ENCODE data around the gene CCDC38. TPM values are rescaled to one million over a fixed set of nuclear protein-coding genes. Genes with fewer than 3 reads are reported as not detected.

The CCDC38 gene
- total and polyA plus RNA-seq, 4 donors: 0.46 to 1.4 (median 0.93) TPM

DNA sequence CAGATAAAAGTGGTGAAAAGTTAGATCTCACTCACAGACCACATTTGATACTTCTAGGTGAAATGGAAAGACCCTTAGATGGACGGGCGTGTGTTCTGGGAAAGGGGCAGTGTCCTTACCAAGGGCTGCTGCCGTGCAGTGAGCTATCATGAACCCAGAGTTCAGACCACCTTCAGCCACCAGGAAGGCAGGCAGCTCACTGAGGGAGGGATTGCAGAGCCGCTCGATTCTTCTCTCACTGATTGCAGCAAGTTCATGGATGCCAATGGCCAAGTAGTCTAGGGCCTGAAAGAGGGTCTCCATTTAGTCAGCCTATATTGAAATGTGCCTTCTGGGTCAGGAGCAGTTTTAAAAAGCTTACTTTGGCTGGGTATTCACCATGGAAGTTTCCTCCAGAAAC, 38.0 kb upstream of the CCDC38 start:
- TF ChIP-seq FOXA1 (IDR thresholded peaks at IDR 0.05): no peak
- TF ChIP-seq, protein P1, sequence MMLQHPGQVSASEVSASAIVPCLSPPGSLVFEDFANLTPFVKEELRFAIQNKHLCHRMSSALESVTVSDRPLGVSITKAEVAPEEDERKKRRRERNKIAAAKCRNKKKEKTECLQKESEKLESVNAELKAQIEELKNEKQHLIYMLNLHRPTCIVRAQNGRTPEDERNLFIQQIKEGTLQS (IDR thresholded peaks at IDR 0.05): no peak
- TF ChIP-seq RAD21 (IDR thresholded peaks at IDR 0.05): no peak
- TF ChIP-seq, protein P2, sequence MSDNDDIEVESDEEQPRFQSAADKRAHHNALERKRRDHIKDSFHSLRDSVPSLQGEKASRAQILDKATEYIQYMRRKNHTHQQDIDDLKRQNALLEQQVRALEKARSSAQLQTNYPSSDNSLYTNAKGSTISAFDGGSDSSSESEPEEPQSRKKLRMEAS (IDR thresholded peaks at IDR 0.05): no peak
- no peak for TF ChIP-seq SP1 (IDR thresholded peaks at IDR 0.05)
- no peak for TF ChIP-seq HNF4A (conservative IDR thresholded peaks at IDR 0.05)
- no peak for TF ChIP-seq JUND (IDR thresholded peaks at IDR 0.05)
- Histone ChIP-seq H3K27me3 (ENCODE audit: control insufficient read depth in 4 of 4, insufficient read depth in 4 of 4, low read length in 3 of 4) (no peaks in the 10 kb centered on the region), H3K9me3 (ENCODE audit: control insufficient read depth in 4 of 4, low read length in 3 of 4) (no peaks in the 10 kb centered on the region), H3K36me3 (ENCODE audit: control insufficient read depth in 4 of 4, insufficient read depth in 3 of 4, low read depth in 1 of 4, low read length in 3 of 4) (peaks cover 2 to 45% (median 31%) of the 10 kb centered on the region in 4 donors), H3K4me1 (ENCODE audit: control insufficient read depth in 4 of 4, insufficient read depth in 4 of 4, low read length in 3 of 4) (peaks cover 4 to 33% (median 26%) of the 10 kb centered on the region in 4 donors), H3K4me3 (ENCODE audit: low read depth in 1 of 3, low read length in 3 of 3) (no peak overlapping the region), H3K9ac (ENCODE audit: low read depth in 1 of 2, low read length in 2 of 2) (no peak overlapping the region), H3K27ac (ENCODE audit: low read depth in 1 of 2, low read length in 2 of 2) (no peak overlapping the region)
- WGBS: 95% methylated on average over 5 of the region's 5 CpGs
- no peak for DNase-seq (ENCODE audit: low spot score)

DNA sequence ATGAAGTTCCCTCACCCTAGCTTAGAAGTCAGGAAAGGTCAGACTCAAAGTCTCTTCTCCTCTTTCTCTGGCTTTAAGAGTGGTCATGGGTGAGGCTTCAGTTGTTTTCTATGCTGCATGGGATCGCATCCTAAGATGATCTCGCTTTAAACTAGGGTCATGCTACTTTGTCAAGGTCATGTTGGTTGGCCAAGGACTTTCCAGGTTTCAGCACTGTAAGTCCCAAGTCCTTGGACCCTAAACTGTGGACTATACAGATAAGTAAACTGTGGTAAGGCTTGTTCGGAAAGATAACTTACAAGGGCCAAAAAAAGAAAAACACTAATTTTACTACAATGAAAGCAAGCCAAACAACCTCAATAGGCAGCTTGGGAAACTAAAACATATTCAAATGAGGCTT, 36.4 kb upstream of the CCDC38 start:
- Histone ChIP-seq H3K27me3 (ENCODE audit: control insufficient read depth in 4 of 4, insufficient read depth in 4 of 4, low read length in 3 of 4) (no peaks in the 10 kb centered on the region), H3K4me1 (ENCODE audit: control insufficient read depth in 4 of 4, insufficient read depth in 4 of 4, low read length in 3 of 4) (peaks cover 4 to 38% (median 27%) of the 10 kb centered on the region in 4 donors), H3K9ac (ENCODE audit: low read depth in 1 of 2, low read length in 2 of 2) (no peak overlapping the region), H3K27ac (ENCODE audit: low read depth in 1 of 2, low read length in 2 of 2) (no peak overlapping the region), H3K36me3 (ENCODE audit: control insufficient read depth in 4 of 4, insufficient read depth in 3 of 4, low read depth in 1 of 4, low read length in 3 of 4) (peaks cover 2 to 46% (median 31%) of the 10 kb centered on the region in 4 donors), H3K4me3 (ENCODE audit: low read depth in 1 of 3, low read length in 3 of 3) (no peak overlapping the region), H3K9me3 (ENCODE audit: control insufficient read depth in 4 of 4, low read length in 3 of 4) (no peaks in the 10 kb centered on the region)
- TF ChIP-seq HNF4A (conservative IDR thresholded peaks at IDR 0.05) (peak; percentile 34 to 66), TAF1 (conservative IDR thresholded peaks at IDR 0.05) (no peak), SP1 (IDR thresholded peaks at IDR 0.05) (no peak)
- TF ChIP-seq, protein P1 (IDR thresholded peaks at IDR 0.05): no peak
- 78% methylated on average over 3 of the region's 3 CpGs for WGBS
- DNase-seq (ENCODE audit: low spot score): no peak

DNA sequence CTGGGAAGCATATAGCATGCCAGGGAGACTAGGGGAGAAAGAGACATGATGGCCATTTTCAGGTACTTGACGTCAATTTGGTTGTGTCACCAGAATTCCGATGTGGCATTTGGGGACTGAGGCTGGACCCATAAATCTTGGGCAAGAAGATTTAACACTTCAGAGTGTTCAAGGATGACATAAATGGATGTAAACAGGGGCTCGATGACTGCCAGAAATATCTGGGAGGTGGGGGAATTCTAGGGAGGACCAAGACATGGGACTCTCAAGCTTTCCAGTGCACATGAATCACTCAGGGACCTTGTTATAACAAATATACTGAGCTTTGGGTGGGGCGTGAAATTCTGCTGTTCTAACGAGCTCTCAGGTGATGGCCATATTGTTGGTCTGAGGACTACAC, 35.9 kb upstream of the CCDC38 start:
- WGBS: 95% methylated on average over 5 of the region's 5 CpGs
- Histone ChIP-seq H3K4me1 (ENCODE audit: control insufficient read depth in 4 of 4, insufficient read depth in 4 of 4, low read length in 3 of 4) (peaks cover 4 to 37% (median 25%) of the 10 kb centered on the region in 4 donors), H3K4me3 (ENCODE audit: low read depth in 1 of 3, low read length in 3 of 3) (no peak overlapping the region), H3K27ac (ENCODE audit: low read depth in 1 of 2, low read length in 2 of 2) (no peak overlapping the region), H3K9ac (ENCODE audit: low read depth in 1 of 2, low read length in 2 of 2) (no peak overlapping the region), H3K9me3 (ENCODE audit: control insufficient read depth in 4 of 4, low read length in 3 of 4) (no peaks in the 10 kb centered on the region), H3K27me3 (ENCODE audit: control insufficient read depth in 4 of 4, insufficient read depth in 4 of 4, low read length in 3 of 4) (no peaks in the 10 kb centered on the region), H3K36me3 (ENCODE audit: control insufficient read depth in 4 of 4, insufficient read depth in 3 of 4, low read depth in 1 of 4, low read length in 3 of 4) (peaks cover 2 to 46% (median 29%) of the 10 kb centered on the region in 4 donors)
- TF ChIP-seq JUND (IDR thresholded peaks at IDR 0.05): peak in 1 of 2 donors; percentile 4
- no peak for TF ChIP-seq TAF1 (conservative IDR thresholded peaks at IDR 0.05)
- DNase-seq (ENCODE audit: low spot score): no peak

DNA sequence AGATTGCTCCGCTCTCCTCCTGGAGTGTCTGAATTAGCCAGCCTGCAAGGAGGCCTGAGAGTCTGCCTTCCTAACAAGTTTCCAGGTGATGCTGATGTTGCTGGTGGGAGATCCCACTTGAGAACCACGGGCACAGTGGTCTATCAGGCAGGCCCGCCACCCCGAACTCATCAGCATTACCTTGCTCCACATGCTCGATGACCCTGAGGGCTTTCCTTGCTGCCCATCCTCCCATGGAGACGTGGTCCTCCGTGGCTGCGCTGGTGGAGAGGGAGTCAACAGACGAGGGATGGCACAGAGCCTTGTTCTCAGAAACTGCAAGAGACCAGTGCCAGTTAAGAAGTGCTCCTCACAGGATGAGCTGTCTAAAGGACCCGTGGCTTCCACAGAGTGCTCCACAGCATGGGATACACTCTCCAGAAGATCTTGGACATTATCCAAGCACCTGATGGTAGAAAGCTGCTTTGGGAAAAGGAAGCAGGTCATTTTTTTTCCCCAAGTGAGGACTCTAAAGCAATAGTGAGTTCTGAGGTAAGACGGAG, 35.4 kb upstream of the CCDC38 start:
- WGBS: 94% methylated on average over 11 of the region's 11 CpGs
- Histone ChIP-seq H3K9me3 (ENCODE audit: control insufficient read depth in 4 of 4, low read length in 3 of 4) (no peaks in the 10 kb centered on the region), H3K4me1 (ENCODE audit: control insufficient read depth in 4 of 4, insufficient read depth in 4 of 4, low read length in 3 of 4) (peaks cover 4 to 41% (median 30%) of the 10 kb centered on the region in 4 donors), H3K27ac (ENCODE audit: low read depth in 1 of 2, low read length in 2 of 2) (no peak overlapping the region), H3K27me3 (ENCODE audit: control insufficient read depth in 4 of 4, insufficient read depth in 4 of 4, low read length in 3 of 4) (no peaks in the 10 kb centered on the region), H3K36me3 (ENCODE audit: control insufficient read depth in 4 of 4, insufficient read depth in 3 of 4, low read depth in 1 of 4, low read length in 3 of 4) (peaks cover 2 to 47% (median 28%) of the 10 kb centered on the region in 4 donors), H3K4me3 (ENCODE audit: low read depth in 1 of 3, low read length in 3 of 3) (no peak overlapping the region), H3K9ac (ENCODE audit: low read depth in 1 of 2, low read length in 2 of 2) (no peak overlapping the region)
- TF ChIP-seq JUND (IDR thresholded peaks at IDR 0.05) (peak in 1 of 2 donors; percentile 13), GABPA (IDR thresholded peaks at IDR 0.05 in 1 of 2, conservative IDR thresholded peaks at IDR 0.05 in 1 of 2) (no peak), FOXA1 (IDR thresholded peaks at IDR 0.05) (no peak)
- DNase-seq (ENCODE audit: low spot score): no peak
